Mammary epithelial cell (primary cell): ENCODE data around the gene IMPDH2.

Source experiments
- CTCF ChIP-seq, 2 donors: IDR thresholded peaks in 1 of 2; conservative IDR thresholded peaks in 1 of 2; 2 replicates each; pipeline ENCODE4 v1.5.1; 2011 to 2012; ENCODE audit warnings: inconsistent platforms in 2 of 2, low read length in 2 of 2, mild to moderate bottlenecking in 2 of 2, control low read depth in 1 of 2, low read depth in 1 of 2; ENCODE audit not compliant: insufficient read depth in 1 of 2; ENCODE audit errors: extremely low read depth in 1 of 2
- EZH2 ChIP-seq: IDR thresholded peaks from 2 replicates; pipeline ENCODE4 v1.6.1; 2012; ENCODE audit warnings: low read length, inconsistent platforms, borderline replicate concordance

- TF ChIP-seq CTCF (conservative IDR thresholded peaks at IDR 0.05 in 1 of 2, IDR thresholded peaks at IDR 0.05 in 1 of 2; ENCODE audit: extremely low read depth in 1 of 2, insufficient read depth in 1 of 2, low read depth in 1 of 2, low read length in 2 of 2) (no peak), EZH2 (no peak)
Measured at GRCh38 chr3:49018707-49019006, 10.5 kb downstream of the IMPDH2 start.
